ENCODE results near the gene SGTA.

DNA sequence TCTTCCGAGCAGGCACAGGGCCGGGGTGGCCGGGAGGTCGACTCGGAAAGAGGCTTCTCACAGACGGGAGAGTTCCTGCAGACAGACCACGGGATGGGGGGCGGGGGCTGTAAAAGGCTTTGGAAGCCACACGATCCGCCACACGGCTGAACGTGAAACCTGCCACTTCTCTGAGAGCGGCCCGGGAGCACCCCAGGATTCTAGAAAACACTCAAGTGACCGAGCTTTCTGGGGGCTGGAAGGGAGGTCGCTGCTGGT, 27.7 kb downstream of the SGTA start:
- TF ChIP-seq ZBTB17 (tag by site-specific recombination; IDR thresholded peaks at IDR 0.05) = no peak
- TF ChIP-seq SP2 (tag by site-specific recombination; IDR thresholded peaks at IDR 0.05) = no peak
- TF ChIP-seq ZNF146 (tag by site-specific recombination; IDR thresholded peaks at IDR 0.05) = no peak
- no peak for TF ChIP-seq ZFP3 (tag by site-specific recombination; IDR thresholded peaks at IDR 0.05; ENCODE audit: low read depth)
- TF ChIP-seq, protein P1, sequence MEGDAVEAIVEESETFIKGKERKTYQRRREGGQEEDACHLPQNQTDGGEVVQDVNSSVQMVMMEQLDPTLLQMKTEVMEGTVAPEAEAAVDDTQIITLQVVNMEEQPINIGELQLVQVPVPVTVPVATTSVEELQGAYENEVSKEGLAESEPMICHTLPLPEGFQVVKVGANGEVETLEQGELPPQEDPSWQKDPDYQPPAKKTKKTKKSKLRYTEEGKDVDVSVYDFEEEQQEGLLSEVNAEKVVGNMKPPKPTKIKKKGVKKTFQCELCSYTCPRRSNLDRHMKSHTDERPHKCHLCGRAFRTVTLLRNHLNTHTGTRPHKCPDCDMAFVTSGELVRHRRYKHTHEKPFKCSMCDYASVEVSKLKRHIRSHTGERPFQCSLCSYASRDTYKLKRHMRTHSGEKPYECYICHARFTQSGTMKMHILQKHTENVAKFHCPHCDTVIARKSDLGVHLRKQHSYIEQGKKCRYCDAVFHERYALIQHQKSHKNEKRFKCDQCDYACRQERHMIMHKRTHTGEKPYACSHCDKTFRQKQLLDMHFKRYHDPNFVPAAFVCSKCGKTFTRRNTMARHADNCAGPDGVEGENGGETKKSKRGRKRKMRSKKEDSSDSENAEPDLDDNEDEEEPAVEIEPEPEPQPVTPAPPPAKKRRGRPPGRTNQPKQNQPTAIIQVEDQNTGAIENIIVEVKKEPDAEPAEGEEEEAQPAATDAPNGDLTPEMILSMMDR (tag by site-specific recombination; IDR thresholded peaks at IDR 0.05) = no peak
- TF ChIP-seq, protein P2, sequence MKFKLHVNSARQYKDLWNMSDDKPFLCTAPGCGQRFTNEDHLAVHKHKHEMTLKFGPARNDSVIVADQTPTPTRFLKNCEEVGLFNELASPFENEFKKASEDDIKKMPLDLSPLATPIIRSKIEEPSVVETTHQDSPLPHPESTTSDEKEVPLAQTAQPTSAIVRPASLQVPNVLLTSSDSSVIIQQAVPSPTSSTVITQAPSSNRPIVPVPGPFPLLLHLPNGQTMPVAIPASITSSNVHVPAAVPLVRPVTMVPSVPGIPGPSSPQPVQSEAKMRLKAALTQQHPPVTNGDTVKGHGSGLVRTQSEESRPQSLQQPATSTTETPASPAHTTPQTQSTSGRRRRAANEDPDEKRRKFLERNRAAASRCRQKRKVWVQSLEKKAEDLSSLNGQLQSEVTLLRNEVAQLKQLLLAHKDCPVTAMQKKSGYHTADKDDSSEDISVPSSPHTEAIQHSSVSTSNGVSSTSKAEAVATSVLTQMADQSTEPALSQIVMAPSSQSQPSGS (tag by site-specific recombination; IDR thresholded peaks at IDR 0.05; ENCODE audit: low read depth) = no peak
- TF ChIP-seq ZNF670 (tag by site-specific recombination; IDR thresholded peaks at IDR 0.05; ENCODE audit: low read depth) = no peak
- no peak for TF ChIP-seq ZNF416 (tag by site-specific recombination; IDR thresholded peaks at IDR 0.05)
- TF ChIP-seq ZNF585B (tag by site-specific recombination; IDR thresholded peaks at IDR 0.05) = no peak
- no peak for TF ChIP-seq ZFP69B (tag by site-specific recombination; IDR thresholded peaks at IDR 0.05)
